Stimulated activated CD8-positive, alpha-beta memory T cell treated with anti-CD3 and anti-CD28 coated beads, Interleukin-2, amount 100 ng/mL, for 48 hours (primary cell): Measurements from ENCODE around the gene CIT.
"Not testable (repeated sequence)": the region's sequence is repeated elsewhere in the genome, so short reads cannot be mapped to it uniquely, and the experiment has no call there.

Experiments
- DNase-seq, 2 donors: peaks; one replicate each; pipeline ENCODE4 v3.0.0-alpha.2; 2020; ENCODE audit warnings: low read depth in 2 of 2

The CIT gene

GRCh38 chr12:119657001-119657400, 220.1 kb downstream of the CIT start:
- DNase-seq: not testable (repeated sequence)

GRCh38 chr12:119652665-119653064, 224.5 kb downstream of the CIT start:
- no peak for DNase-seq

- DNase-seq: no peak
Observed at GRCh38 chr12:119649202-119649808, 227.8 kb downstream of the CIT start.

- no peak for DNase-seq
Observed at GRCh38 chr12:119645535-119646059, 231.5 kb downstream of the CIT start.

- DNase-seq: no peak
Observed at GRCh38 chr12:119644930-119645329, 232.2 kb downstream of the CIT start.

- no peak for DNase-seq
Observed at GRCh38 chr12:119642986-119643385, 234.1 kb downstream of the CIT start.
